IMR-90 (cell line): ENCODE measurements around the gene SELENOS. TPM values are rescaled to one million over a fixed set of nuclear protein-coding genes. Genes with fewer than 3 reads are reported as not detected.

Source experiments
- ATAC-seq: fragments of 200-7000 bp; cut with Tn5 transposase; 2 replicates; pipeline ENCODE4 v1.9.1; 2020; ENCODE audit warnings: low read depth, mild to moderate bottlenecking, moderate library complexity
- BruUV-seq: library from RNA; stranded (reverse); fragments of 400-500 nt; replicated peaks from 2 replicates; lab custom pipeline; 2021; lab: Mats Ljungman, UMichigan
- CTCF ChIA-PET: fragments of 300-600 bp; formaldehyde crosslinking; extraction: SDS; loops from one replicate; lab custom pipeline; 2021; ENCODE audit warnings: antibody characterized with exemption; lab: Yijun Ruan, JAX
- POLR2A ChIA-PET: fragments of 300-600 bp; sonication (Branson Sonifier 250); formaldehyde crosslinking; loops from one replicate; lab custom pipeline; 2022; ENCODE audit warnings: antibody characterized with exemption; ENCODE audit not compliant: unreplicated experiment; lab: Charles Lee
- DNase-seq: peaks from one replicate; pipeline ENCODE4 v3.0.0; 2013
- H2AFZ ChIP-seq: replicated peaks from 2 replicates; pipeline ENCODE3; 2013; ENCODE audit warnings: low read length, mild to moderate bottlenecking; ENCODE audit not compliant: poor library complexity
- H2AK5ac ChIP-seq: 2 replicates; pipeline ENCODE4 v1.6.1; 2013; ENCODE audit warnings: low read depth, low read length, inconsistent platforms
- H2AK9ac ChIP-seq: replicated peaks from 2 replicates; pipeline ENCODE3; 2013; ENCODE audit warnings: mild to moderate bottlenecking, low read depth, low read length, moderate library complexity; ENCODE audit not compliant: poor library complexity
- H2BK120ac ChIP-seq: 2 replicates; pipeline ENCODE4 v1.6.1; 2013; ENCODE audit warnings: low read depth, low read length, inconsistent platforms
- H2BK15ac ChIP-seq: 3 replicates; pipeline ENCODE4 v1.6.1; 2013; ENCODE audit warnings: low read depth, low read length, inconsistent platforms
- H2BK20ac ChIP-seq: 2 replicates; pipeline ENCODE4 v1.6.1; 2013; ENCODE audit warnings: low read depth, mild to moderate bottlenecking, inconsistent platforms, low read length, moderate library complexity
- H2BK5ac ChIP-seq: 2 replicates; pipeline ENCODE4 v1.6.1; 2013; ENCODE audit warnings: mild to moderate bottlenecking, low read depth, low read length, inconsistent platforms; ENCODE audit not compliant: poor library complexity, severe bottlenecking
- H3K14ac ChIP-seq: replicated peaks from 2 replicates; pipeline ENCODE4 v1.6.1; 2013; ENCODE audit warnings: low read depth, low read length, inconsistent platforms
- H3K18ac ChIP-seq: 2 replicates; pipeline ENCODE4 v1.6.1; 2013; ENCODE audit warnings: low read depth, low read length, control low read depth
- H3K23ac ChIP-seq: 2 replicates; pipeline ENCODE4 v1.6.1; 2013; ENCODE audit warnings: low read depth, low read length, inconsistent platforms
- H3K27ac ChIP-seq: 2 replicates; pipeline ENCODE4 v1.5.1; 2013; ENCODE audit warnings: mild to moderate bottlenecking, control low read depth, low read length; ENCODE audit not compliant: insufficient read depth
- H3K27me3 ChIP-seq: 2 replicates; pipeline ENCODE4 v1.6.1; 2013; ENCODE audit warnings: low read length; ENCODE audit not compliant: control insufficient read depth, insufficient read depth
- H3K36me3 ChIP-seq: 2 replicates; pipeline ENCODE4 v1.6.1; 2013; ENCODE audit warnings: low read length, mixed read lengths; ENCODE audit not compliant: control insufficient read depth, insufficient read depth
- H3K4ac ChIP-seq: 2 replicates; pipeline ENCODE4 v1.6.1; 2013; ENCODE audit warnings: low read depth, low read length, inconsistent platforms
- H3K4me1 ChIP-seq: 2 replicates; pipeline ENCODE4 v1.6.1; 2013; ENCODE audit warnings: low read length, mixed read lengths; ENCODE audit not compliant: control insufficient read depth, insufficient read depth
- H3K4me2 ChIP-seq: 2 replicates; pipeline ENCODE4 v1.6.1; 2013; ENCODE audit warnings: low read depth, mild to moderate bottlenecking, control low read depth, low read length, moderate library complexity
- H3K4me3 ChIP-seq: 2 replicates; pipeline ENCODE4 v1.5.1; 2013; ENCODE audit warnings: low read depth, mild to moderate bottlenecking, control low read depth, low read length, moderate library complexity; ENCODE audit not compliant: insufficient read depth
- H3K56ac ChIP-seq: 2 replicates; pipeline ENCODE4 v1.6.1; 2013; ENCODE audit warnings: low read length, inconsistent platforms; ENCODE audit not compliant: insufficient read depth; ENCODE audit errors: extremely low read depth
- H3K79me1 ChIP-seq, 2 experiments: 2 replicates each; pipeline ENCODE4 v1.6.1; 2013; ENCODE audit warnings: low read length in 2 of 2, inconsistent platforms in 1 of 2, low read depth in 1 of 2
- H3K9ac ChIP-seq: 2 replicates; pipeline ENCODE4 v1.6.1; 2013; ENCODE audit warnings: low read depth, low read length, control low read depth
- H3K9me1 ChIP-seq: 2 replicates; pipeline ENCODE4 v1.6.1; 2013; ENCODE audit warnings: low read length, inconsistent platforms; ENCODE audit not compliant: insufficient read depth
- H3K9me3 ChIP-seq: 2 replicates; pipeline ENCODE4 v1.6.1; 2013; ENCODE audit warnings: low read length; ENCODE audit not compliant: control insufficient read depth, insufficient read depth
- H4K20me1 ChIP-seq: 2 replicates; pipeline ENCODE4 v1.6.1; 2013; ENCODE audit warnings: low read length, inconsistent platforms; ENCODE audit not compliant: insufficient read depth
- H4K5ac ChIP-seq: 2 replicates; pipeline ENCODE4 v1.6.1; 2013; ENCODE audit warnings: mild to moderate bottlenecking, low read depth, low read length, control low read depth
- H4K8ac ChIP-seq, 2 experiments: 2 replicates each; pipeline ENCODE4 v1.6.1; 2013; ENCODE audit warnings: low read depth in 2 of 2, low read length in 2 of 2, control low read depth in 1 of 2, inconsistent platforms in 1 of 2
- H4K91ac ChIP-seq: 2 replicates; pipeline ENCODE4 v1.6.1; 2013; ENCODE audit warnings: low read depth, low read length, inconsistent platforms; ENCODE audit not compliant: insufficient read depth
- CHD1 ChIP-seq: IDR thresholded peaks from 2 replicates; pipeline ENCODE4 v1.6.1; 2012; ENCODE audit warnings: low read depth, low read length, improper control_type of control experiment
- SMC3 ChIP-seq: fragments of 150-350 bp; IDR thresholded peaks from 2 replicates; pipeline ENCODE4 v1.6.1; 2016; ENCODE audit warnings: low read depth, mild to moderate bottlenecking, antibody characterized with exemption, low read length, moderate library complexity
- WGBS, 2 experiments: methylation state at CpG; one replicate each; pipeline versions ENCODE4 v1.1.5 to v1.1.7; 2013; ENCODE audit warnings: missing lambda C conversion rate in 2 of 2; ENCODE audit not compliant: insufficient read length in 1 of 2; ENCODE audit errors: extremely low coverage in 2 of 2; 5-methylcytosine and 5-hydroxymethylcytosine counted together
- dilution Hi-C: fragments of 300-500 bp; cut with HindIII; formaldehyde crosslinking; loops from one replicate; pipeline ENCODE4 v1.14.3; 2018; ENCODE audit warnings: low sequenced_read_pairs; ENCODE audit not compliant: unreplicated experiment
- in situ Hi-C: fragments of 300-500 bp; cut with MboI; formaldehyde crosslinking; loops from 3 replicates; pipeline ENCODE4 v1.14.3; 2019; ENCODE audit warnings: low sequenced_read_pairs, inconsistent platforms, mixed read lengths
- intact Hi-C: fragments of 100-400 bp; cut with micrococcal nuclease; formaldehyde crosslinking; loops from 2 replicates; pipeline ENCODE4 v1.10.0; 2022
- polyA plus RNA-seq, 3 experiments: library from polyadenylated mRNA; depleted of rRNA; stranded (reverse); fragments of >200 nt; gene quantifications; 2 replicates each; pipeline ENCODE4 v1.2.3, GENCODE V29; 2012; ENCODE audit warnings: low replicate concordance in 1 of 3
- total RNA-seq: library from RNA; depleted of rRNA; stranded (reverse); fragments of >200 nt; gene quantifications from 2 replicates; pipeline ENCODE4 v1.2.3, GENCODE V29; 2012
- TF ChIP-seq, protein P1 (sequence below): conservative IDR thresholded peaks from 2 replicates; pipeline ENCODE4 v1.5.1; 2012; ENCODE audit warnings: mild to moderate bottlenecking, low read depth, low read length, improper control_type of control experiment

The SELENOS gene
- total and polyA plus RNA-seq, 2 of the 4 experiments (the other 2 are of a cell fraction): 39.8 to 77.1 TPM

DNA sequence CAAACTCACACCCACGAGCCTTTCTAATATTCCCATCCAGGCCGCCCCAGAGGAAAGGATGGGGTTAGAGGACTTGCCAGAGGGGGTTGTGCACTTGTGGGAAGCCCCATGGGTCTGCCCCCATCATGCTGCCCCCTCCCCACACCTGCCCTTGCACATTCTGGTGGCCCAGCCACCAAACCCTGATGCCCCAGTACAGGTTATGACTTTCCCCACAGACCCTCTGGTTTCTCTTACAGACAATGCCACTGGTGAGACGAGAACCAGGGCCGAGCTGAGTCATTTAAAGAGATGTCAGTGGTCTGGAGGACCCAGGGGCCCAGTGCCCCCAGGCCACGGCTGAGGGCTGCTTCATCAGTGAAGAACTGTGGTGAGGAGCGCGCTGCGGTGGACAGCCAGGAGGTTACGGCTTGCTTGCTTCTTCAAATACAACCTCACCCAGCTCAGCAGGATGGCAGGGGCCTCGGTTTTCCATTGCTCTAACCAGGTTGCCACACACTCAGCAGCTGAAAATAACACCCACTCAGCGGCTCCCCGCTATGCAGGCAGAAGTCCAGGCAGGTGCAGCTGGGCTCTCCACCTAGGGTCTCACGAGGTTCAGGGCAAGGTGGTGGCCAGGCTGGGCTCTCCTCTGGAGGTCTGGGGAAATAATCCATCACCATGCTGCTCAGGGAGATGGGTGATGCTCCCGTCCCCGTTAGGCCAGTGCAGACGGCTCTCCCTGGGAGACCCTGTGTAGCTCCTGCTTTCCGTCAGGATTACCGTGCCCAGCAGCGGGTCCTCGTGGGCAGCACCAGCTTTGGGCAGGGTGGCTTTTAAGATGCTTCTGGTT is 31.5 kb upstream of the SELENOS start (continued):
- TF ChIP-seq CHD1: no peak

DNA sequence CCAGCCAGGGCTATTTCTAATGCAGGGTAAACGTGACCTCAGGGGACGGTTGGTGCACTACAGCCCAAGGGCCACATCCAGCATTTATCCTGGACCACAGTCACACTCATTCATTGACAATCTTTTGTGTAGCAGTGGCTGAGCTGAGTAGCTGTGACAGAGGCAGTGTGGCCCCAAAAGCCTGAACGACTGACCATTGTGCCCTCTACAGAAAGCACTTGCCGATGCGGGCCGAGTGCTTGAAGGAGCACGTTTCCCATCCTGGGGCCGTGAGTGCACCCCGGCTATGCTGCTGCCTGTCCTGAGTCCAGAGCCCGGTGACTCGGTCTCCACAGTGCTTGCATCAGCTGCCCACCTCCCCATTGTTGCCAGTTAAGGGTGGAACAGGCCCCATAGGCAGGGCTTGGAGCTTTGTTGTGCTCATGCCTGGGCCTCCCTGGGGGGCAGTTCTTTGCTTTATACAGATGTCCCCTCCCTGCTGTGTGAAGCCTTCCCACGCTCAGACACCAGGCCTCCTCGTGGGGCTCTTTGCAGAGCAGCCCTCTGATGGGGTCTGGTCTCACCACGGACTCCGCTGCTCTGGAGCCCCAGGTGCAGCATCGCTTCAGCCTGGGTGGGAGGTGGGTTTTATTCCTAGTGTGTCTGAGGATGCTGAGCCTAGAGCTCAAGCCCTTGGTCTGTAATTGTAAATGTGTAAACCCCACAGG is 30.8 kb upstream of the SELENOS start:
- ATAC-seq (no peak), DNase-seq (no peak)
- Histone ChIP-seq H2BK5ac (no peak overlapping the region), H2AK9ac (no peak overlapping the region), H3K56ac (no peak overlapping the region), H4K8ac (no peak overlapping the region), H3K9ac (no peak overlapping the region), H3K36me3 (no peaks in the 10 kb centered on the region), H2BK120ac (no peak overlapping the region), H3K27ac (no peak overlapping the region), H3K79me1 (no peaks in the 10 kb centered on the region), H3K4me3 (no peak overlapping the region), H3K9me1 (no peaks in the 10 kb centered on the region), H2AFZ (peak overlapping the region; percentile 58), H3K4ac (no peak overlapping the region), H4K91ac (no peak overlapping the region), H4K5ac (no peak overlapping the region), H2BK15ac (no peak overlapping the region), H2BK20ac (no peak overlapping the region), H3K18ac (no peak overlapping the region), H2AK5ac (no peak overlapping the region), H4K20me1 (no peaks in the 10 kb centered on the region), H3K4me1 (no peaks in the 10 kb centered on the region), H3K23ac (no peak overlapping the region), H3K4me2 (no peak overlapping the region), H3K9me3 (no peaks in the 10 kb centered on the region), H3K14ac (no peak overlapping the region), H3K27me3 (peaks cover 21% of the 10 kb centered on the region)
- POLR2A ChIA-PET: no interaction called here
- in situ Hi-C loops: no loop called here
- TF ChIP-seq, protein P1, sequence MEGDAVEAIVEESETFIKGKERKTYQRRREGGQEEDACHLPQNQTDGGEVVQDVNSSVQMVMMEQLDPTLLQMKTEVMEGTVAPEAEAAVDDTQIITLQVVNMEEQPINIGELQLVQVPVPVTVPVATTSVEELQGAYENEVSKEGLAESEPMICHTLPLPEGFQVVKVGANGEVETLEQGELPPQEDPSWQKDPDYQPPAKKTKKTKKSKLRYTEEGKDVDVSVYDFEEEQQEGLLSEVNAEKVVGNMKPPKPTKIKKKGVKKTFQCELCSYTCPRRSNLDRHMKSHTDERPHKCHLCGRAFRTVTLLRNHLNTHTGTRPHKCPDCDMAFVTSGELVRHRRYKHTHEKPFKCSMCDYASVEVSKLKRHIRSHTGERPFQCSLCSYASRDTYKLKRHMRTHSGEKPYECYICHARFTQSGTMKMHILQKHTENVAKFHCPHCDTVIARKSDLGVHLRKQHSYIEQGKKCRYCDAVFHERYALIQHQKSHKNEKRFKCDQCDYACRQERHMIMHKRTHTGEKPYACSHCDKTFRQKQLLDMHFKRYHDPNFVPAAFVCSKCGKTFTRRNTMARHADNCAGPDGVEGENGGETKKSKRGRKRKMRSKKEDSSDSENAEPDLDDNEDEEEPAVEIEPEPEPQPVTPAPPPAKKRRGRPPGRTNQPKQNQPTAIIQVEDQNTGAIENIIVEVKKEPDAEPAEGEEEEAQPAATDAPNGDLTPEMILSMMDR: no peak
- no peak for TF ChIP-seq SMC3
- 75% methylated on average over 9 of the region's 16 CpGs; no CpG with 5 or more reads in 1 of the 2 experiments for whole genome bisulfite sequencing, 2 experiments
- BruUV-seq: no TSS peak
- intact Hi-C loops: no loop called here
- dilution Hi-C loops: no loop called here
- CTCF ChIA-PET: no interaction called here
